Liver (tissue), 9 donors: ENCODE measurements around the gene LRRC10B. TPM values are rescaled to one million over a fixed set of nuclear protein-coding genes. Genes with fewer than 3 reads are reported as not detected.

ENCODE experiments used
- DNase-seq: peaks from one replicate; pipeline ENCODE4 v3.0.0-alpha.2; 2017; ENCODE audit warnings: low spot score
- H3K27ac ChIP-seq, 2 donors: one replicate each; pipeline ENCODE4 v1.7.0; 2013; ENCODE audit warnings: inconsistent platforms in 2 of 2, low read length in 2 of 2, control low read depth in 1 of 2, low read depth in 1 of 2, mild to moderate bottlenecking in 1 of 2
- H3K27me3 ChIP-seq, 4 donors: one replicate each; pipeline versions ENCODE4 v1.6.1 to v1.7.0; 2013; ENCODE audit warnings: low read length in 3 of 4, inconsistent platforms in 1 of 4, mild to moderate bottlenecking in 1 of 4, moderate library complexity in 1 of 4; ENCODE audit not compliant: control insufficient read depth in 4 of 4, insufficient read depth in 4 of 4
- H3K36me3 ChIP-seq, 4 donors: one replicate each; pipeline versions ENCODE4 v1.6.1 to v1.7.0; 2013; ENCODE audit warnings: low read length in 3 of 4, mild to moderate bottlenecking in 3 of 4, low read depth in 1 of 4, moderate library complexity in 1 of 4; ENCODE audit not compliant: control insufficient read depth in 4 of 4, insufficient read depth in 3 of 4
- H3K4me1 ChIP-seq, 4 donors: one replicate each; pipeline versions ENCODE4 v1.6.1 to v1.7.0; 2013; ENCODE audit warnings: low read length in 3 of 4, mild to moderate bottlenecking in 3 of 4, moderate library complexity in 1 of 4; ENCODE audit not compliant: control insufficient read depth in 4 of 4, insufficient read depth in 4 of 4
- H3K4me3 ChIP-seq, 3 donors: one replicate each; pipeline versions ENCODE4 v1.6.1 to v1.7.0; 2013; ENCODE audit warnings: low read length in 3 of 3, control low read depth in 1 of 3, low read depth in 1 of 3, mild to moderate bottlenecking in 1 of 3
- H3K9ac ChIP-seq, 2 donors: one replicate each; pipeline ENCODE4 v1.7.0; 2013; ENCODE audit warnings: low read length in 2 of 2, mild to moderate bottlenecking in 2 of 2, moderate library complexity in 2 of 2, control low read depth in 1 of 2, low read depth in 1 of 2
- H3K9me3 ChIP-seq, 4 donors: one replicate each; pipeline versions ENCODE4 v1.6.1 to v1.7.0; 2013; ENCODE audit warnings: low read length in 3 of 4; ENCODE audit not compliant: control insufficient read depth in 4 of 4
- ATF3 ChIP-seq: IDR thresholded peaks from 2 replicates; pipeline ENCODE4 v1.6.1; 2016; ENCODE audit warnings: antibody characterized with exemption
- CTCF ChIP-seq: fragments of 150-350 bp; IDR thresholded peaks from 2 replicates; pipeline ENCODE4 v1.5.1; 2017; ENCODE audit warnings: improper control_type of control experiment, low read depth, low read length; ENCODE audit not compliant: missing input control
- EGR1 ChIP-seq, 2 donors: IDR thresholded peaks; 2 replicates each; pipeline ENCODE4 v1.6.1; 2016 to 2018; ENCODE audit warnings: antibody characterized with exemption in 2 of 2, low read depth in 2 of 2
- FOXA1 ChIP-seq: IDR thresholded peaks from 2 replicates; pipeline ENCODE4 v1.6.1; 2016; ENCODE audit warnings: antibody characterized with exemption
- FOXA2 ChIP-seq: IDR thresholded peaks from 2 replicates; pipeline ENCODE4 v1.6.1; 2016; ENCODE audit warnings: antibody characterized with exemption
- GABPA ChIP-seq, 2 donors: IDR thresholded peaks in 1 of 2; conservative IDR thresholded peaks in 1 of 2; 2 replicates each; pipeline ENCODE4 v1.6.1; 2016; ENCODE audit warnings: antibody characterized with exemption in 2 of 2, mild to moderate bottlenecking in 1 of 2, moderate library complexity in 1 of 2
- HNF4A ChIP-seq, 2 donors: conservative IDR thresholded peaks; 2 replicates each; pipeline ENCODE4 v1.6.1; 2016; ENCODE audit warnings: antibody characterized with exemption in 2 of 2, mild to moderate bottlenecking in 2 of 2
- JUND ChIP-seq, 2 donors: IDR thresholded peaks; 2 replicates each; pipeline ENCODE4 v1.6.1; 2016; ENCODE audit warnings: antibody characterized with exemption in 2 of 2
- MAX ChIP-seq: IDR thresholded peaks from 2 replicates; pipeline ENCODE4 v1.6.1; 2016; ENCODE audit warnings: antibody characterized with exemption
- NR2F2 ChIP-seq: IDR thresholded peaks from 2 replicates; pipeline ENCODE4 v1.6.1; 2016; ENCODE audit warnings: antibody characterized with exemption
- RAD21 ChIP-seq, 2 donors: IDR thresholded peaks; 2 replicates each; pipeline ENCODE4 v1.6.1; 2016; ENCODE audit warnings: antibody characterized with exemption in 2 of 2, mild to moderate bottlenecking in 2 of 2
- REST ChIP-seq: IDR thresholded peaks from 2 replicates; pipeline ENCODE4 v1.6.1; 2016; ENCODE audit warnings: antibody characterized with exemption, mild to moderate bottlenecking
- SP1 ChIP-seq: IDR thresholded peaks from 2 replicates; pipeline ENCODE4 v1.6.1; 2018; ENCODE audit warnings: antibody characterized with exemption, mild to moderate bottlenecking
- TAF1 ChIP-seq: conservative IDR thresholded peaks from 2 replicates; pipeline ENCODE4 v1.6.1; 2016; ENCODE audit warnings: antibody characterized with exemption, mild to moderate bottlenecking
- YY1 ChIP-seq: IDR thresholded peaks from 2 replicates; pipeline ENCODE4 v1.6.1; 2016; ENCODE audit warnings: antibody characterized with exemption, mild to moderate bottlenecking
- ZBTB33 ChIP-seq: IDR thresholded peaks from 2 replicates; pipeline ENCODE4 v1.6.1; 2016; ENCODE audit warnings: antibody characterized with exemption
- WGBS: extraction: QIAGEN DNeasy Blood & Tissue Kit; methylation state at CpG from one replicate; pipeline ENCODE4 v1.1.7; 2013; 5-methylcytosine and 5-hydroxymethylcytosine counted together
- polyA plus RNA-seq, 2 donors: library from polyadenylated mRNA; stranded (reverse) in 1 of 2; unstranded in 1 of 2; fragments of 200-250 nt in 1 of 2; fragments of >200 nt in 1 of 2; fragmentation: Nextera tagmentation in 1 of 2; extraction: Ambion mirVana in 1 of 2; gene quantifications; one replicate each; pipeline versions ENCODE4 v1.2.1 to v1.2.3, GENCODE V29; 2013 to 2015
- total RNA-seq, 2 donors: library from RNA; depleted of rRNA; stranded (reverse); fragments of >200 nt; gene quantifications; one replicate each; pipeline ENCODE4 v1.2.3, GENCODE V29; 2014
- donor health status: healthy.
- donor health status: healthy.
- donor health status: healthy.
- donor health status: healthy.
- donor health status: healthy.

LRRC10B gene
- total and polyA plus RNA-seq, 4 donors = 0.03 to 0.08 TPM; not detected in 2

GRCh38 chr11:61539831-61540357 is 31.3 kb downstream of the LRRC10B start (continued):
- TF ChIP-seq REST = no peak
- TF ChIP-seq FOXA2 = no peak
- TF ChIP-seq MAX = no peak
- TF ChIP-seq RAD21 (IDR thresholded peaks at IDR 0.05) = no peak
- no peak for TF ChIP-seq GABPA (IDR thresholded peaks at IDR 0.05 in 1 of 2, conservative IDR thresholded peaks at IDR 0.05 in 1 of 2)
- TF ChIP-seq HNF4A (conservative IDR thresholded peaks at IDR 0.05) = no peak

GRCh38 chr11:61540528-61540927 is 32.0 kb downstream of the LRRC10B start:
- Histone ChIP-seq H3K27ac (no peak overlapping the region), H3K4me3 (no peak overlapping the region), H3K36me3 (no peaks in the 10 kb centered on the region), H3K27me3 (no peaks in the 10 kb centered on the region), H3K4me1 (peaks cover 5 to 13% (median 7%) of the 10 kb centered on the region in 4 donors), H3K9me3 (no peaks in the 10 kb centered on the region), H3K9ac (no peak overlapping the region)
- DNase-seq = no peak
- TF ChIP-seq REST (no peak), GABPA (IDR thresholded peaks at IDR 0.05 in 1 of 2, conservative IDR thresholded peaks at IDR 0.05 in 1 of 2) (no peak), YY1 (no peak), ATF3 (no peak), MAX (no peak), SP1 (no peak), HNF4A (conservative IDR thresholded peaks at IDR 0.05) (no peak), ZBTB33 (no peak), NR2F2 (no peak), FOXA1 (no peak), TAF1 (no peak), JUND (IDR thresholded peaks at IDR 0.05) (no peak), EGR1 (IDR thresholded peaks at IDR 0.05; ENCODE audit: low read depth in 2 of 2) (no peak), RAD21 (IDR thresholded peaks at IDR 0.05) (no peak), CTCF (no peak)
- WGBS = 79% methylated on average over 9 of the region's 9 CpGs
